ENCODE data around the gene POLQ.

DNA sequence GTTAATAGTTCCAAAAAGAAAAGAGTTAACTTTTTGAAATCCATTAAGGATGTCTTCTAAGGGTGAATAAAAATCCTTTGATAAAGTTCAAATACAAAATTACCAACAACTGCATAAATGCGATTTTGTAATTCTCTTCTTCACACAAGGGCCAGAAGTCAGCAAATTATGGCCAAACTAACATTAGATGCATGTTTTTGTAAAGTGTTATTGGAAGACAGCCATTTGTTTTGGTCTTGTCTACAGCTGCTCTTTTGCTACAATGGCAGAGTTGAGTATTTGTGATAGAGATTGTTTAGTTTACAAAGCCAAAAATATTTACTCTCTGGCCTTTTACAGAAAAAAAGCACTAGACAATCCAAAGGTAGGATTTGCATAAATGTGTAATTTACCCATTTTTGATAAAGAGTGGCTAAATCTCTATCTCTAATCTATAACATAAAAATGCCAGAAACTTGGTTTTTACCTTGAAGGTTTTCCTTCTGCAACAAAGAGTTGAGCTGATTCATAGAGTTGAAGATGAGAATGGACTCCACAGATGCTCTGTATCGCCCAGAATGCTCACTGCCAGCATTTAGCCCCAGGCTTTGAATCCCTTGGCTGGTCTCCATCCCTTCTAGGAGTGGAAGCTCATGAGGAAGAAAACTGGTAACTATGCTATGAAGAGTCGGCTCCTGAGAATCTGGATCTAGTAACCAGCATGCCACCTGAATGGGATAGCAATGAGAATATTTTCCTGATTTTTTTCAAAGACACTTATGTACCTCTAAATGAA is 64.5 kb downstream of the POLQ start:
- TF ChIP-seq, protein P1, sequence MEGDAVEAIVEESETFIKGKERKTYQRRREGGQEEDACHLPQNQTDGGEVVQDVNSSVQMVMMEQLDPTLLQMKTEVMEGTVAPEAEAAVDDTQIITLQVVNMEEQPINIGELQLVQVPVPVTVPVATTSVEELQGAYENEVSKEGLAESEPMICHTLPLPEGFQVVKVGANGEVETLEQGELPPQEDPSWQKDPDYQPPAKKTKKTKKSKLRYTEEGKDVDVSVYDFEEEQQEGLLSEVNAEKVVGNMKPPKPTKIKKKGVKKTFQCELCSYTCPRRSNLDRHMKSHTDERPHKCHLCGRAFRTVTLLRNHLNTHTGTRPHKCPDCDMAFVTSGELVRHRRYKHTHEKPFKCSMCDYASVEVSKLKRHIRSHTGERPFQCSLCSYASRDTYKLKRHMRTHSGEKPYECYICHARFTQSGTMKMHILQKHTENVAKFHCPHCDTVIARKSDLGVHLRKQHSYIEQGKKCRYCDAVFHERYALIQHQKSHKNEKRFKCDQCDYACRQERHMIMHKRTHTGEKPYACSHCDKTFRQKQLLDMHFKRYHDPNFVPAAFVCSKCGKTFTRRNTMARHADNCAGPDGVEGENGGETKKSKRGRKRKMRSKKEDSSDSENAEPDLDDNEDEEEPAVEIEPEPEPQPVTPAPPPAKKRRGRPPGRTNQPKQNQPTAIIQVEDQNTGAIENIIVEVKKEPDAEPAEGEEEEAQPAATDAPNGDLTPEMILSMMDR (IDR thresholded peaks at IDR 0.05; ENCODE audit: extremely low read depth in 1 of 2, insufficient read depth in 1 of 2, low read depth in 1 of 2, low read length in 2 of 2): no peak
- TF ChIP-seq POLR2A (IDR thresholded peaks at IDR 0.05; ENCODE audit: low read depth, low read length) (no peak), JUN (IDR thresholded peaks at IDR 0.05; ENCODE audit: borderline replicate concordance, insufficient read depth, insufficient read length, low read depth) (no peak), EZH2 (IDR thresholded peaks at IDR 0.05; ENCODE audit: borderline replicate concordance, low read depth, low read length, severe bottlenecking) (no peak), POLR2AphosphoS5 (IDR thresholded peaks at IDR 0.05; ENCODE audit: insufficient read depth, low read depth, low read length) (no peak), FOS (IDR thresholded peaks at IDR 0.05; ENCODE audit: borderline replicate concordance, insufficient read depth, low read length) (no peak), MYC (IDR thresholded peaks at IDR 0.05; ENCODE audit: low read depth, low read length) (no peak), GATA2 (IDR thresholded peaks at IDR 0.05; ENCODE audit: insufficient read depth, insufficient read length, low read depth, low read length) (no peak)
- TF ChIP-seq, protein P2, sequence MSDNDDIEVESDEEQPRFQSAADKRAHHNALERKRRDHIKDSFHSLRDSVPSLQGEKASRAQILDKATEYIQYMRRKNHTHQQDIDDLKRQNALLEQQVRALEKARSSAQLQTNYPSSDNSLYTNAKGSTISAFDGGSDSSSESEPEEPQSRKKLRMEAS (IDR thresholded peaks at IDR 0.05; ENCODE audit: insufficient read depth, insufficient read length): no peak

Data from endothelial cell of umbilical vein (primary cell).